ENCODE data around the gene MBOAT1.
A peak's percentile ranks its signal among the peaks of the same experiment; 100 is the strongest.
"Not testable (repeated sequence)": the region's sequence is repeated elsewhere in the genome, so short reads cannot be mapped to it uniquely, and the experiment has no call there.

Gene MBOAT1

DNA sequence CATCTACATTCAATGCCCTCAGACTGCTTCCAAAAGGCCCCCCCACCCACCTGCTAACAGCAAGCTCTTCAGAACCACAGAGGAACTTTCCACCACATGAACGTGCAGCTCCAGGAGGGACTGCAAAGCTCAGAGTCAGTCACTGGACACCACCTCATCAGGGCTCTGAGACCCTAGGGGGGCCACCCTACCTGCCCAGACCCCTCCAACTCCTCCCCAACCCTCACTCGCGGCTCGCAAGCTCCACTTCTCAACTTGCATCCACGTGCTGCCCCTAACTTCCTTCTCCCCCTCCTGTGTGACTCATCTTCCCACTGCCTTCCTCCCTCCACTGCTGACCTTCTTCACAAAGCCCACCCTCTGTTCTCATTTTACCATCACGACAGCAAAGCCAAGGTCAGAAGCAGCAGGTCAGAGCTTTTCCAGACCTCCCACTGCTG lies 6.5 kb downstream of the MBOAT1 start:
- DNase-seq (ENCODE audit: low read depth) = no peak
- no peak overlapping the region for H3K4me3 ChIP-seq (ENCODE audit: low read depth, low read length)

DNA sequence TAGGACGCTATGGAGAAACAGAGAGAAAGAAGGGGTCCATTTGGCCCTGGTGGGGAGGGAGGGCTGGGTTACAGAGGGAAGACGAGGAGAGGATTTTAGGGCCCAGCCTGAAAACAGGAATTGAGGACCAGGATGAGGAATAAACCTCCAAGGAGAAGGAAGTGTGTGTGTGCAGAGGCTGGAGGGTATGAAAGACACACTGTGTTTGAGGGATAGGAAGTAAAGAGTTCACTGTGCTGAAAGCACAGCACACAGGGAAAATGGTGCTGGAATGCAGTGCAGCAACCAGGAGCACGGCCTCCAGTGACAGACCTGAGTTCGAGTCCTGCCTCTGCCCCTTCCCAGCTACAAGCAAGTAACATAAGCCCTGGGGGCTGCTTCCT lies 7.8 kb downstream of the MBOAT1 start:
- H3K4me3 ChIP-seq (ENCODE audit: low read depth, low read length) = no peak overlapping the region
- DNase-seq (ENCODE audit: low read depth) = no peak

DNA sequence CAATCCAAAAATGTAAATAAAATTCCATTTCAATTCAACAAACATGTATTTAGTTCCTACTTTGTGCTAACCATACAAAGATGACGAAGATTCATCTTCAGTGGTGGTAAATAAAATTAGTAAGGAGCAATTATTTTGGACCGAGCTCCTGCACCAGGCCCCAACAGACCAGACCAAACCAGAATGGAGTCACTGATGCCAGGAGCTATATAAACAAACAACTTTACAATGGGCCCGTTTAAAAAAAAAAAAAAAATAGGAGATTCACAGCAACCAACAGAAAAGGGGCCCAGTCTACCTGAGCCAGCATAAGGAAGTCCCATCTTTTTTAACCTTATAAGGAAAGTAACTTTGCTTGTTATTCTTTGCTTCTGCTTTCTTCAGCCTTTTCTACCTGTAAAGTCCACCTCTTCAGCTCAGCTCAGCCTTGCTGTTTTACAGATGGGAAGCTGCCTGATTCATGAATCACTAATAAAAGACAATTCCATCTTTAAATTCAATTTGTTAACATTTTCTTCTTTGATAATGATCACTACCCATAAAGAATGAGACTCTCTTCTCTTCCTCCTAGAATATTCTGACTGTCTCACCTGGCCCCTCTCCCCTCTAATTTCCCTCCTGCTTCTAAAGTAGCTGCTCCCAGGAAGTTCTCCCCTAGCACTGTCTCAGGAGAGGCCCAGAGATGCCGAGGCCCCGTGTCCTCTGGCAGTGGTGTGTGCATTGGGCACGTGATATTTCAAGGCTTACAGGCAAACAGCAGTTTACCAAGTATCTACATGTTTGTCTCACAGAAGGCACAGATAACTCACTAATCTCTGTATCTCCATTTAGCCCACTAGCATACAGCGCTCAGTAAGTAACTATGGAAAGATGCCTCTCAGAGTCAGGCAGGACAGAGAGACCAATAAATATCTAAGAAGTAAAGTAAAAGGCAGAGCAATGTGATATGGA lies 8.4 kb downstream of the MBOAT1 start:
- DNase-seq (ENCODE audit: low read depth) = no peak
- H3K4me3 ChIP-seq (ENCODE audit: low read depth, low read length) = no peak overlapping the region

DNA sequence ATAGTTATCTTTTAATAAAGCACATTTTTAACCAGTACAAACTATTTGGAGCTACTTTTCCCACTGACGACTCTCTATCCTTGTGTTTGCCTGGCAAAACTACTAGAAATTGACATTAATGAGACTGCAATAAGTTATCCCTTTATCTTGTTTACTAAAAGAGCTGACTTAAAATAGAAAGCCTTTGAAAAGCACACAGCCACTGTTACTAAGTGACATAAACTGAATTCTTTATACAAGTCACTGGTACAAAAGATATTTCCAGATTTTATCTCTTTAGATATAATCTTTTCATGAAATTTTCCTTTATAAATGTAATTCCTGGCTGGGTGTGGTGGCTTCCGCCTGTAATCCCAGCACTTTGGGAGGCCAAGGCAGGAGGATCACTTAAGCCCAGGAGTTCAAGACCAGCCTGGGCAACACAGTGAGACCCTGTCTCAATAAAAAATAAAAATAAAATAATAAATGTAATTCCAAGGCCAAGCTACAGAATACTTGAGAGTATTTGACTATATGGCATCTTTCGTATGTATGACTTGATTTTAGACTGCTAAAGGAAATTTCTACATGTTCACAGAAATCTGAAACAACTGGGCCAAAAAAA lies 9.5 kb downstream of the MBOAT1 start:
- no peak overlapping the region for H3K4me3 ChIP-seq (ENCODE audit: low read depth, low read length)
- no peak for DNase-seq (ENCODE audit: low read depth)

DNA sequence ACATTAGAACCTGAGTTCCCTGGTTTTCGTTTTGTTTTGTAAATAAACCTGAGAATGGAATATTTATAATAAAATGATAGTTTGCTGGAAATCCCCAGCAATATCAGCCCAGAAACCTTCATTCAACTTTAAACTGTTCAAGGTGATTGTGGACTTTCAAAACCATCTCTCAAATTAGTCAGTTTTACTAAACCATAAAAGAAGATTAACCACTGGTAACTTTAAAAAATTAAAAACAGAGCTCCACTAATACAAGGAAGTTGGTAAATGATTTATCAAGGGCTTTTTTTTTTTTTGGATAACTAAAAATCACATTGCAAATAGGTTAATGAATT lies 10.0 kb downstream of the MBOAT1 start:
- no peak overlapping the region for H3K4me3 ChIP-seq (ENCODE audit: low read depth, low read length)
- no peak for DNase-seq (ENCODE audit: low read depth)

DNA sequence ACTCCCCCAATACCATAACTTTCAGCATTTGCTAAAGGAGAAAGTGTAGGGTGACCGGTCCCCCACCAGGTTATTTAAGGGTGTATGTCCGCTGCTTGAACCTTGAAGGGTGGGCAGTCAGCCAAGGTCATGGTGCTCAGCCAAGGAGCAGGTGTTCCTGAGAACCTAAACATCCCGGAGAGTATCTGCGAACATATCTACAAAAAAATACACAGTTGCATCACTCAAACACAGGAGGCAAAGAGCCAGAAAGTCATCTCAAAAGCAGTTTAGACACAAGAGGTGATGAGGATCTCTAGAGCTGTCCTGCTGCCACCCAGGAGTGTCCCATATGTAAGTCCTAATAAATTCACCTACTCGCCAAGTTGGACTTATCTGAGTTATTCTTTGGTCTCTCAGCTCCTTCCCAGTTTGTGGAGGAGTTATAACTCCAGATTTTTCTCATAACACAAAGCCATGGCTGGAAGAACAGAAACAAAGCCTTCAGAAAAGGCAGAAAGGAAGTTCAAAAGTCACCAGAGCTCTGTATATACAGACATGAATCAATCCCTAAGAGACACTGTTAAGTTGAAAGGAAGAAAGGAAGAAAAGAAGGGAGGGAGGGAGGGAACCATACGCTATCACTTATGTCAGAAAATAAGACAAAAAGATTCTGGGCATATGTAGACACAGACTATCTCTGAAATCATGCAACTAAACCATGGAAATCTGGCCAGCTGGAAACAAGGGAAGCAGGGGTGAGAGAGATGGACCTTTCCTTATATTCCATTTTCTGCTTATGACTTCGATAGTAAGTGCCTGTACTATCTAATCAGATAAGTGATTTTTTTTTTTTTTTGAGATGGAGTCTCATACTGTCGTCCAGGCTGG lies 11.3 kb downstream of the MBOAT1 start:
- no peak for DNase-seq (ENCODE audit: low read depth)
- no peak overlapping the region for H3K4me3 ChIP-seq (ENCODE audit: low read depth, low read length)

DNA sequence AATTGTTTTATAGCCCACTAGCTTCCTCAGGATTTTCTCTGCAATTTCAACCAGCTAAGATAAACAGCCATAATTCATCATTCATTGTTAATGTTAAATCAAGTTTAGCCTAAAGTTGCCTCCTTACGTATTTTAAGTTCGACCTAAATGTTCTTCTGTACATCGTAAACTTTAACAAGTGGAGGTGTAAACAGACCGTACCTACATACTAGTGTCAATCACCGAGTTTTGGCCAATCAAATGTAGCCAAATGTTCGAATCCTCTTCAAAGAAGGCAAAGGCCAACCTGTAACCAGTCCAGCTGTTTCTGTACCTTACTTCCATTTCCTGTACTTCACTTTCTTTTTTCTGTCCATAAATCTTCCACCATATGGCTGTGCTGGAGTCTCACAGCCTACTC lies 13.5 kb downstream of the MBOAT1 start:
- H3K4me3 ChIP-seq (ENCODE audit: low read depth, low read length) = no peak overlapping the region
- DNase-seq (ENCODE audit: low read depth) = no peak

DNA sequence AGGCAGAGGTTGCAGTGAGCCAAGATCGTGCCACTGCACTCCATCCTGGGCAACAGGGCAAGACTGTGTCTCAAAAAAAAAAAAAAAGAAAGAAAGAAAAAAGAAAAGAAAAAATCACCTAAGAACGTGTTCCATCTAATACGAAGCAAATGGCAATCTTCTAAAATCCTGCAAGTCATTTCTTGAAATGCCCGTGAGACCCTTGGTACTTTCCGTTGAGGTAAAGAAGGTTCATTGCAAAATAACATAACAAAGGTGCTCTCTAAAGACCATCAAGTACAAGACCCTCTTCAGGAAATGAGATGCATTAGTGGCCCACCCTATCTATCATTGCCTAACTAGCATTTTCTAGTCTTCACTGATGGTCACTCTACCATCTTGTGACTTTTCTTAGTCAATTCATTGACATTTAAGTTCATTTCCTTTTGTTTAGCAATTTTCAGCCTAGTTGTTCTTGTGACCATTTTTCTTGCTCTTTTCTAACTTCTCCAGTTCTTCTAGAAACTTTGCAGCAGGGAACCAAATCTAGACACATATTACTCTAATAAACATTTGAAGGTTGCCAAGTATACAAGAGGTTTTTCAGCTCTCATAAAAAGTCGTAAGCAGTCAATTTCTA lies 14.0 kb downstream of the MBOAT1 start:
- DNase-seq (ENCODE audit: low read depth) = no peak
- H3K4me3 ChIP-seq (ENCODE audit: low read depth, low read length) = no peak overlapping the region

DNA sequence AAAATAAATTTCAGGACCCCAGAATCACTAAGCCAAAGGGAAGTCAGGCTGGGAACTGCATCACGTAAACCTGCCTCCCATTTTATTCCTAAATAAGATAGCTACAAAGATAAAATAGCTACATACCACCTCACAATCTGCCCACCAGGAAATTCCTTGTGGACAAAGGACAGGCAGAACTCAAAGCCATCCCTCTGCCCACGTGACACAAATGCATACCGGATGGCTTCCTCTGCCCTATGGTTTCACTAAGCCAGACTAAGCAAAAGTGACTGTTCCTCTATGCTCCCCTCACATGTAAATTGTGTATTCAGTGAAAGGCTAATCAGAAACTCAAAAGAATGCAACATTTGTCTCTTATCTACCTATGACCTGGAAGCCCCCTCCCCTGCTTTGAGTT lies 15.0 kb downstream of the MBOAT1 start:
- no peak overlapping the region for H3K4me3 ChIP-seq (ENCODE audit: low read depth, low read length)
- no peak for DNase-seq (ENCODE audit: low read depth)

DNA sequence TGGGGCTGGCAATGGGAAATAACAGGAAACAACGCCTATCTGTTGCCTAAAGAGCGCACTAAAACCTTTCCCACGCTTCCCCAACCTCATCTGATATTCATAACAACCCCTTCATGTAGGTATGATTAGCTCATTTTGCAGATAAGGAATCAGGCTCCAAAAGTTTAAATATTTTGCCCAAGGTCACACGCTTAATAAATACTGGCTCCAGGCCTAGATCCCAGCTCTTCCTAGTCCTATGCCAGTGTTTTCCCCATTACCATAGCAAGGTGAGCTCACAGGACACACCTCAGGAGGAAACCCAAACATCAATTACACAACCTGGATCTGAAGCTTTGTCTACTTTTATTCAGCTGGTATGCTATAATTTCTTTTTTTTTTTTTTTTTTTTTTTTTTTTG lies 19.6 kb downstream of the MBOAT1 start:
- no peak overlapping the region for H3K4me3 ChIP-seq (ENCODE audit: low read depth, low read length)
- DNase-seq (ENCODE audit: low read depth) = no peak

DNA sequence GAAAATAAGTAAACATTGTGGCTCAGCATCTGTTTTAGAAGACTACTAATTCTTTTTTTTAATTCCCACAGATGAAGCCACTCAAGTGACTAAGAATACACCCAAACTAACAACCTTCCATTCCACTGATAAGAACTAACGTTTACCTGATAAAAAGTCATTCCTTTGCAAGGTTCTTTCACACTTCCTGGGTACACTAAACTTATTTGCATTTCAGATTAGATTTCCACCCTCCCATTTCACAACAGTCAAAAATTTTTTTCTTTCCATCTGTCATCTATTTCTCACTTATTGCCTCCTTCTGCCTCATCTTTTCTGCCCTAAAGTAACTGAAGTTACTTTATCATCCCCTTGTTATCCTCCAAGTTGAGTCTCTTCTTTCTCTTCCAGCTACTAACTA lies 20.3 kb downstream of the MBOAT1 start:
- no peak for DNase-seq (ENCODE audit: low read depth)
- H3K4me3 ChIP-seq (ENCODE audit: low read depth, low read length) = no peak overlapping the region

DNA sequence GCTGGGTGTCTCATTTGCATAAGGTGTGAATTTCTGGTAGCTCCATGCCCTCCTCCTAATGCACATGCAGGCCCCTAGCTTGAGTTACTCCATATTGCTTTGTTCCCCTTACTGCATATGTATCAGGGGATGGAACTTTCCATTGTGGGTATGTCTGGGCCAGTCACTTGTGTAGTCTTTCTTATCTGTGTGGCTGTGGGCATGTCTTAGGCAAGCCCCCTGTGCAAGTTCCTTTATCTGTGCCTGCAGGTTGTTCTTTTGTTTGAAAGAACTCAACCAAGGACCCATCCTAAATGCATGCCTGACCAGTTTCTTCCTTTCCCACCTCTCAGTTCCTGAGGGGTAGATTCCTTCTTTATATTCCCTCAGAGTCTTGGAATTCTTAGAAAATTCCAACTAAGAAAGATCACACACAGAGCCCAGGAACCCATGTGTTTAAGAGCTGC lies 23.6 kb downstream of the MBOAT1 start:
- no peak for DNase-seq (ENCODE audit: low read depth)
- no peak overlapping the region for H3K4me3 ChIP-seq (ENCODE audit: low read depth, low read length)

DNA sequence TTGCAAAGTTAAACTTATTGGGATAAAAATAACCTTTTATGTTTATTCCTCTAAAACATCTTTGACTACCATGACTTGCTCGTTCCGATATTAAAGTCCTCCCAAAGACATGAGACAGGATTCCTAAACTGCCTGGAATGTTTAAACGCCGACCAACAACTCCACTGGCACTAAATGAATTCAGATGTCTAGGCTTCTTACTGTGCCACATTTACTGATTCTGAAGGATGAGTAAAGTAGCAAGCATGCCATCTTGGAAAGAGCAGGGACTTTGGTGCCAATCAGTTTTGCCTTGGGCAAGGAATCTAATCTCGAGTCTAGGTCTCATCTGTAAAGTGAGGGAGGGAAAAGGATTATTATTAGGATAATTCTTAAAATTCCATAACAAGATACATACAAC lies 25.3 kb downstream of the MBOAT1 start:
- DNase-seq (ENCODE audit: low read depth) = no peak
- no peak overlapping the region for H3K4me3 ChIP-seq (ENCODE audit: low read depth, low read length)

DNA sequence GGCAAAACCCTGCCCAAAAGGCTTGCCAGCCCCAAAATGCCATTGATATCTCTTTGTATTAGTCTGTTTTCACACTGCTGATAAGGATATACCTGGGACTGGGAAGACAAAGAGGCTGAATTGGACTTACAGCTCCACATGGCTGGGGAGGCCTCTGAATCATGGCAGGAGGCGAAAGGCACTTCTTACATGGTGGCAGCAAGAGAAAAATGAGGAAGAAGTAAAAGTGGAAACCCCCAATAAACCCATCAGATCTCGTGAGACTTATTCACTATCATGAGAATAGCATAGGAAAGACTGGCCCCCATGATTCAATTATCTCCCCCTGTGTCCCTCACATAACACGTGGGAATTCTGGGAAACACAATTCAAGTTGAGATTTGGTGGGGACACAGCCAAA lies 28.6 kb downstream of the MBOAT1 start:
- H3K4me3 ChIP-seq (ENCODE audit: low read depth, low read length) = no peak overlapping the region
- no peak for DNase-seq (ENCODE audit: low read depth)

DNA sequence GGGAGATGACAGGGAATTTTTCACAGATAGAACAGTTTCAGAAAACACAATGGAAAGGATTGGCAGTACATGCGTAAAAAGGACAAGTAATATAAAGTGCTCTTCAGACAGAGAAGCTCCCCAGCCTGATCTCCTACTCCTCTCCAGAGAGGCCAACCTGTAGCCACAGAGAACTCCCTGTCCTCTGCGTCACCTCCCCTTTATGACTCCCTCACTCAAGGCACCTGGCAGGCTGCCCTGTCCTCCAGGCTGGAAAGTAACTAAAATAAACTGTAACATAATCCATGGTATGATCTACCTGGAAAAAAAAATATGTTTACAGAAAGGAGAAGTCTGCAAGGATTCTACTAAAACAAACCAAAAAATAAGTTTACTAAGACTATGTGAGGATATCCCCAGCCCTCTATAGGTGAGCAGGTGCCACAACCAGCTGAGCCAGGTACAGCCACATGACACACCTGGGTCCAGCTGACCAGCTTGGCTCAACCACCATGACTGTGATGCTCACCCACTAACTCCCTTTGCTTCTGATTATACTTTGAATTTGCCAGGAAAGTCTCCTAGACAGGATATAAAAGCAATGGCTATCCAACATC lies 29.2 kb downstream of the MBOAT1 start:
- DNase-seq (ENCODE audit: low read depth) = peak; percentile 3
- H3K4me3 ChIP-seq (ENCODE audit: low read depth, low read length) = no peak overlapping the region

DNA sequence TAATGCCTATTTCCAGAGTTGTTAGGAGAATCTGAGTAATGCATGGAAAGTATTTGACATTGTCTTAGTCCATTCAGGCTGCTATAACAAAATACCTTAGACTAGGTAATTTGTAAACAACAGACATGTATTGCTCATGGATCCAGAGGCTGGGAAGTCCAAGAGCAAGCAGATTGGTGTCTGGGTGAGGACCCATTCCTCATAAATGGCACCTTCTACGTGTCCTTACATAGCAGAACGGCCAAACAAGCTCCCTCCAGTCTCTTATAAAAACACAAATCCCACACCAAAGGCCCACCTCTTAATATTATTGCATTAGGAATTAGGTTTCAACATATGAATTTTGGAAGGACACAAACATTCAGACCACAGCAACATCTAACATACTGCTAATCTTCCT lies 30.2 kb downstream of the MBOAT1 start:
- H3K4me3 ChIP-seq (ENCODE audit: low read depth, low read length) = no peak overlapping the region
- DNase-seq (ENCODE audit: low read depth) = no peak

DNA sequence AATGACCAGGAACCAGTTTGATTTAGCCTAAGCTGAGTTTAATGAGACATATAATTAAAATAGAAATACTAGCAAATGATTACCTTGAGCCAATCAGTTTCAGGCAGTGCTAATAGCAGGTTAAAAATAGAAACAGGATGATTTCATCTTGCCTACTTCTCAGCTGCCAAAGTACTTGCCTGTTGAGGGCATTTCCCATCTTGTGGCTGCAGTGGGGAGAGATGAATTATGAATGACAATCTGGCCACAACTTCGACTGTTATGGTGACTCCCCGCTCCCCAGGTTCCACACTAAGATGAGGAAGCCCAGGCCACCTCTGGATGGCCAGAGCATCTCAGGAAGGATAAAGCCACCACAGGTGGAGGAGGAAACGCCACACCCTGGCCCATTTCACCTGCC lies 31.3 kb downstream of the MBOAT1 start:
- H3K4me3 ChIP-seq (ENCODE audit: low read depth, low read length) = no peak overlapping the region
- DNase-seq (ENCODE audit: low read depth) = no peak

DNA sequence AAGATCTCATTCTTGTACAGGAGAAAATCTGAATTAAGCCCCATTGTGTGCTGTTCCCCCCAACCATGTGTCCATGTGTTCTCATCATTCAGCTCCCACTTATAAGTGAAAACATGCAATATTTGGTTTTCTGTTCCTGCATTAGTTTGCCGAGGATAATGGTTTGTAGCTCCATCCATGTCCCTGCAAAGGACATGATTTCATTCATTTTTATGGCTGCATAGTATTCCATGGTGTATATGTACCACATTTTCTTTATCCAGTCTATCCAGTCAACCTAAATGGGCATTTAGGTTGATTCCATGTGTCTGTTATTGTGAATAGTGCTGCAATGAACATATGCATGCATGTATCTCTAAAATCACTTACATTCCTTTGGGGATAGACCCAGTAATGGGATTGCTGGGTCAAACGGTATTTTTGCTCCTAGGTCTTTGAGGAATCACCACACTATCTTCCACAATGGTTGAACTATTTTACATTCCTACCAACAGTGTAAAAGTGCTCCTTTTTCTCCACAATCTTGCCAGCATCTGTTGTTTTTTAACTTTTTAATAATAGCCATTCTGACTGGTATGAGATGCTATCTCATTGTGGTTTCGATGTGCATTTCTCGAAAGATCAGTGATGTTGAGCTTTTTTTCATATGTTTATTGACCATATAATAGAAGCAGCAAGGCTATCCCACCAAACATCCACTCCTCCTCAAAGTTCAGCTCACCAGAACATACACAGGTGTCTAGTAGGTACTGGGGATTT lies 32.8 kb downstream of the MBOAT1 start:
- DNase-seq (ENCODE audit: low read depth); H3K4me3 ChIP-seq (ENCODE audit: low read depth, low read length): not testable (repeated sequence)

DNA sequence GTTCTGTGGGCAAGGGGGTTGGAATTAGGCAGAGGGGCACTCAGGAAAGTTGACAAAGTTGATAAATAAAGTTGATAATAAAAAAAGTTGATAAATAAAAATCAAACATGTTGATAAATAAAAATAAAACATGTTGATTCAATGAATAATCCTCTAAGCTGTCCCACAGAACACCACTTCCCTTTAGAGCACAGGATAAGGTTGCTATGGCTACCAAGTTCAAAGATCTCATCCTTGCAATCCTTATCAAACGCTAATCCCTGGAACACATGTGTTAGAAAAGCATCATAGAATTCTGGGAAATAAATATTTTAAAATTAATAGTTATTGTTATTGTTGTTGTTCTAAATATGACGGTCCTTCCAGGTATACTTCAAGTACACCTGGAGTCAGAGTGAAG lies 33.9 kb downstream of the MBOAT1 start:
- DNase-seq (ENCODE audit: low read depth) = no peak
- H3K4me3 ChIP-seq (ENCODE audit: low read depth, low read length) = no peak overlapping the region

All from skeletal muscle cell (primary cell).